Left colon (tissue), 2 donors: ENCODE data around the gene SLC22A4. TPM values are rescaled to one million over a fixed set of nuclear protein-coding genes. Genes with fewer than 3 reads are reported as not detected.

Experiments used
- ATAC-seq: fragments of 200-7000 bp; cut with Tn5 transposase; one replicate; pipeline ENCODE4 v1.9.1; 2020; ENCODE audit warnings: mild to moderate bottlenecking, moderate library complexity
- DNase-seq, 2 donors: peaks; one replicate each; pipeline ENCODE4 v3.0.0-alpha.2; 2020
- intact Hi-C, 2 donors: fragments of 100-400 bp; cut with DNase I in 1 of 2; cut with micrococcal nuclease in 1 of 2; formaldehyde crosslinking; loops; one replicate each; pipeline versions ENCODE4 v1.11.2 to v1.14.0; 2022; cut with DNase I, micrococcal nuclease
- total RNA-seq, 2 donors: library from RNA; stranded (reverse); fragmentation: NEBNext Ultra II Directional; extraction: Animal tissue kit (Norgen Biotek cat#: 25700); gene quantifications; one replicate each; pipeline ENCODE4 v1.2.1, GENCODE V29; 2021
- donor health status: DM: no; HTN: no; CAD: no.
- donor health status: DM: yes; HTN: yes; CAD: no.

SLC22A4 gene
- total RNA-seq, 2 donors from 2014 or later: 3.8 to 7.3 TPM

- ATAC-seq (no peak), DNase-seq (no peak)
- intact Hi-C loops: no loop called here
Measured at GRCh38 chr5:132260714-132261551, 33.3 kb upstream of the SLC22A4 start.

GRCh38 chr5:132261881-132262845, 32.0 kb upstream of the SLC22A4 start:
- ATAC-seq (no peak), DNase-seq (no peak)
- intact Hi-C loops: no loop called here

GRCh38 chr5:132262882-132263547, 31.2 kb upstream of the SLC22A4 start:
- intact Hi-C loops: no loop called here
- no peak for DNase-seq
- no peak for ATAC-seq

- no peak for ATAC-seq
- DNase-seq: no peak
- intact Hi-C loops: no loop called here
Measured at GRCh38 chr5:132263548-132264261, 30.5 kb upstream of the SLC22A4 start.

- intact Hi-C loops: no loop called here
- DNase-seq (no peak), ATAC-seq (no peak)
Measured at GRCh38 chr5:132264546-132265335, 29.5 kb upstream of the SLC22A4 start.

GRCh38 chr5:132265336-132266030, 28.7 kb upstream of the SLC22A4 start:
- DNase-seq (peak; percentile 60 to 80), ATAC-seq (peak; percentile 88)
- intact Hi-C loops: no loop called here

- ATAC-seq (peak; percentile 5), DNase-seq (no peak)
- intact Hi-C loops: no loop called here
Measured at GRCh38 chr5:132266031-132266835, 28.0 kb upstream of the SLC22A4 start.

GRCh38 chr5:132266836-132267160, 27.4 kb upstream of the SLC22A4 start:
- DNase-seq (no peak), ATAC-seq (no peak)
- intact Hi-C loops: no loop called here

- ATAC-seq (no peak), DNase-seq (no peak)
- intact Hi-C loops: no loop called here
Measured at GRCh38 chr5:132267166-132267739, 26.9 kb upstream of the SLC22A4 start.

- intact Hi-C loops: no loop called here
- DNase-seq (no peak), ATAC-seq (no peak)
Measured at GRCh38 chr5:132267931-132268768, 26.0 kb upstream of the SLC22A4 start.

GRCh38 chr5:132268769-132269551, 25.2 kb upstream of the SLC22A4 start:
- DNase-seq (no peak), ATAC-seq (no peak)
- intact Hi-C loops: no loop called here

- intact Hi-C loops: no loop called here
- DNase-seq: no peak
- ATAC-seq: no peak
Measured at GRCh38 chr5:132269635-132270334, 24.4 kb upstream of the SLC22A4 start.

- intact Hi-C loops: no loop called here
- DNase-seq (no peak), ATAC-seq (no peak)
Measured at GRCh38 chr5:132270335-132270665, 23.9 kb upstream of the SLC22A4 start.

GRCh38 chr5:132270706-132271105, 23.5 kb upstream of the SLC22A4 start:
- DNase-seq (no peak), ATAC-seq (no peak)
- intact Hi-C loops: no loop called here
